IMR-90 (cell line): ENCODE results near the gene CIT. TPM values are rescaled to one million over a fixed set of nuclear protein-coding genes. Genes with fewer than 3 reads are reported as not detected.

Experiments
- ATAC-seq: fragments of 200-7000 bp; cut with Tn5 transposase; 2 replicates; pipeline ENCODE4 v1.9.1; 2020; ENCODE audit warnings: low read depth, mild to moderate bottlenecking, moderate library complexity
- BruUV-seq: library from RNA; stranded (reverse); fragments of 400-500 nt; replicated peaks from 2 replicates; lab custom pipeline; 2021; lab: Mats Ljungman, UMichigan
- CTCF ChIA-PET: fragments of 300-600 bp; formaldehyde crosslinking; extraction: SDS; loops from one replicate; lab custom pipeline; 2021; ENCODE audit warnings: antibody characterized with exemption; lab: Yijun Ruan, JAX
- POLR2A ChIA-PET: fragments of 300-600 bp; sonication (Branson Sonifier 250); formaldehyde crosslinking; loops from one replicate; lab custom pipeline; 2022; ENCODE audit warnings: antibody characterized with exemption; ENCODE audit not compliant: unreplicated experiment; lab: Charles Lee
- DNase-seq: peaks from one replicate; pipeline ENCODE4 v3.0.0; 2013
- H2AFZ ChIP-seq: replicated peaks from 2 replicates; pipeline ENCODE3; 2013; ENCODE audit warnings: low read length, mild to moderate bottlenecking; ENCODE audit not compliant: poor library complexity
- H2AK5ac ChIP-seq: 2 replicates; pipeline ENCODE4 v1.6.1; 2013; ENCODE audit warnings: low read depth, low read length, inconsistent platforms
- H2AK9ac ChIP-seq: replicated peaks from 2 replicates; pipeline ENCODE3; 2013; ENCODE audit warnings: mild to moderate bottlenecking, low read depth, low read length, moderate library complexity; ENCODE audit not compliant: poor library complexity
- H2BK120ac ChIP-seq: 2 replicates; pipeline ENCODE4 v1.6.1; 2013; ENCODE audit warnings: low read depth, low read length, inconsistent platforms
- H2BK15ac ChIP-seq: 3 replicates; pipeline ENCODE4 v1.6.1; 2013; ENCODE audit warnings: low read depth, low read length, inconsistent platforms
- H2BK20ac ChIP-seq: 2 replicates; pipeline ENCODE4 v1.6.1; 2013; ENCODE audit warnings: low read depth, mild to moderate bottlenecking, inconsistent platforms, low read length, moderate library complexity
- H2BK5ac ChIP-seq: 2 replicates; pipeline ENCODE4 v1.6.1; 2013; ENCODE audit warnings: mild to moderate bottlenecking, low read depth, low read length, inconsistent platforms; ENCODE audit not compliant: poor library complexity, severe bottlenecking
- H3K14ac ChIP-seq: replicated peaks from 2 replicates; pipeline ENCODE4 v1.6.1; 2013; ENCODE audit warnings: low read depth, low read length, inconsistent platforms
- H3K18ac ChIP-seq: 2 replicates; pipeline ENCODE4 v1.6.1; 2013; ENCODE audit warnings: low read depth, low read length, control low read depth
- H3K23ac ChIP-seq: 2 replicates; pipeline ENCODE4 v1.6.1; 2013; ENCODE audit warnings: low read depth, low read length, inconsistent platforms
- H3K27ac ChIP-seq: 2 replicates; pipeline ENCODE4 v1.5.1; 2013; ENCODE audit warnings: mild to moderate bottlenecking, control low read depth, low read length; ENCODE audit not compliant: insufficient read depth
- H3K27me3 ChIP-seq: 2 replicates; pipeline ENCODE4 v1.6.1; 2013; ENCODE audit warnings: low read length; ENCODE audit not compliant: control insufficient read depth, insufficient read depth
- H3K36me3 ChIP-seq: 2 replicates; pipeline ENCODE4 v1.6.1; 2013; ENCODE audit warnings: low read length, mixed read lengths; ENCODE audit not compliant: control insufficient read depth, insufficient read depth
- H3K4ac ChIP-seq: 2 replicates; pipeline ENCODE4 v1.6.1; 2013; ENCODE audit warnings: low read depth, low read length, inconsistent platforms
- H3K4me1 ChIP-seq: 2 replicates; pipeline ENCODE4 v1.6.1; 2013; ENCODE audit warnings: low read length, mixed read lengths; ENCODE audit not compliant: control insufficient read depth, insufficient read depth
- H3K4me2 ChIP-seq: 2 replicates; pipeline ENCODE4 v1.6.1; 2013; ENCODE audit warnings: low read depth, mild to moderate bottlenecking, control low read depth, low read length, moderate library complexity
- H3K4me3 ChIP-seq: 2 replicates; pipeline ENCODE4 v1.5.1; 2013; ENCODE audit warnings: low read depth, mild to moderate bottlenecking, control low read depth, low read length, moderate library complexity; ENCODE audit not compliant: insufficient read depth
- H3K56ac ChIP-seq: 2 replicates; pipeline ENCODE4 v1.6.1; 2013; ENCODE audit warnings: low read length, inconsistent platforms; ENCODE audit not compliant: insufficient read depth; ENCODE audit errors: extremely low read depth
- H3K79me1 ChIP-seq, 2 experiments: 2 replicates each; pipeline ENCODE4 v1.6.1; 2013; ENCODE audit warnings: low read length in 2 of 2, inconsistent platforms in 1 of 2, low read depth in 1 of 2
- H3K9ac ChIP-seq: 2 replicates; pipeline ENCODE4 v1.6.1; 2013; ENCODE audit warnings: low read depth, low read length, control low read depth
- H3K9me1 ChIP-seq: 2 replicates; pipeline ENCODE4 v1.6.1; 2013; ENCODE audit warnings: low read length, inconsistent platforms; ENCODE audit not compliant: insufficient read depth
- H3K9me3 ChIP-seq: 2 replicates; pipeline ENCODE4 v1.6.1; 2013; ENCODE audit warnings: low read length; ENCODE audit not compliant: control insufficient read depth, insufficient read depth
- H4K20me1 ChIP-seq: 2 replicates; pipeline ENCODE4 v1.6.1; 2013; ENCODE audit warnings: low read length, inconsistent platforms; ENCODE audit not compliant: insufficient read depth
- H4K5ac ChIP-seq: 2 replicates; pipeline ENCODE4 v1.6.1; 2013; ENCODE audit warnings: mild to moderate bottlenecking, low read depth, low read length, control low read depth
- H4K8ac ChIP-seq, 2 experiments: 2 replicates each; pipeline ENCODE4 v1.6.1; 2013; ENCODE audit warnings: low read depth in 2 of 2, low read length in 2 of 2, control low read depth in 1 of 2, inconsistent platforms in 1 of 2
- H4K91ac ChIP-seq: 2 replicates; pipeline ENCODE4 v1.6.1; 2013; ENCODE audit warnings: low read depth, low read length, inconsistent platforms; ENCODE audit not compliant: insufficient read depth
- CEBPB ChIP-seq: IDR thresholded peaks from 2 replicates; pipeline ENCODE4 v1.6.1; 2012; ENCODE audit warnings: low read depth, low read length, improper control_type of control experiment
- CHD1 ChIP-seq: IDR thresholded peaks from 2 replicates; pipeline ENCODE4 v1.6.1; 2012; ENCODE audit warnings: low read depth, low read length, improper control_type of control experiment
- CTCF ChIP-seq: conservative IDR thresholded peaks from 2 replicates; pipeline ENCODE4 v1.5.1; 2012; ENCODE audit warnings: mild to moderate bottlenecking, low read depth, low read length, improper control_type of control experiment
- ELK1 ChIP-seq: fragments of 150-350 bp; IDR thresholded peaks from 2 replicates; pipeline ENCODE4 v1.6.1; 2016; ENCODE audit warnings: low read depth, mild to moderate bottlenecking, low read length, moderate library complexity, borderline replicate concordance
- MXI1 ChIP-seq: IDR thresholded peaks from 2 replicates; pipeline ENCODE4 v1.6.1; 2012; ENCODE audit warnings: low read depth, mild to moderate bottlenecking, low read length, moderate library complexity, borderline replicate concordance
- SMC3 ChIP-seq: fragments of 150-350 bp; IDR thresholded peaks from 2 replicates; pipeline ENCODE4 v1.6.1; 2016; ENCODE audit warnings: low read depth, mild to moderate bottlenecking, antibody characterized with exemption, low read length, moderate library complexity
- USF2 ChIP-seq: fragments of 150-350 bp; IDR thresholded peaks from 2 replicates; pipeline ENCODE4 v1.6.1; 2017; ENCODE audit warnings: mild to moderate bottlenecking, antibody characterized with exemption, low read length, low read depth
- WGBS, 2 experiments: methylation state at CpG; one replicate each; pipeline versions ENCODE4 v1.1.5 to v1.1.7; 2013; ENCODE audit warnings: missing lambda C conversion rate in 2 of 2; ENCODE audit not compliant: insufficient read length in 1 of 2; ENCODE audit errors: extremely low coverage in 2 of 2; 5-methylcytosine and 5-hydroxymethylcytosine counted together
- dilution Hi-C: fragments of 300-500 bp; cut with HindIII; formaldehyde crosslinking; loops from one replicate; pipeline ENCODE4 v1.14.3; 2018; ENCODE audit warnings: low sequenced_read_pairs; ENCODE audit not compliant: unreplicated experiment
- in situ Hi-C: fragments of 300-500 bp; cut with MboI; formaldehyde crosslinking; loops from 3 replicates; pipeline ENCODE4 v1.14.3; 2019; ENCODE audit warnings: low sequenced_read_pairs, inconsistent platforms, mixed read lengths
- intact Hi-C: fragments of 100-400 bp; cut with micrococcal nuclease; formaldehyde crosslinking; loops from 2 replicates; pipeline ENCODE4 v1.10.0; 2022
- polyA plus RNA-seq, 3 experiments: library from polyadenylated mRNA; depleted of rRNA; stranded (reverse); fragments of >200 nt; gene quantifications; 2 replicates each; pipeline ENCODE4 v1.2.3, GENCODE V29; 2012; ENCODE audit warnings: low replicate concordance in 1 of 3
- total RNA-seq: library from RNA; depleted of rRNA; stranded (reverse); fragments of >200 nt; gene quantifications from 2 replicates; pipeline ENCODE4 v1.2.3, GENCODE V29; 2012

Gene CIT
- total and polyA plus RNA-seq, 2 of the 4 experiments (the other 2 are of a cell fraction): 13.1 to 21.0 TPM

- H3K4ac ChIP-seq: no peak overlapping the region
- H3K9me3 ChIP-seq: no peaks in the 10 kb centered on the region
- peaks cover 5% of the 10 kb centered on the region; the same call in 1 of the 2 replicates for H3K9me1 ChIP-seq
- ATAC-seq (no peak), DNase-seq (no peak)
- no peaks in the 10 kb centered on the region for H3K27me3 ChIP-seq
- peaks cover 37% of the 10 kb centered on the region for H3K36me3 ChIP-seq
- H2BK15ac ChIP-seq: no peak overlapping the region
- no peak overlapping the region for H3K9ac ChIP-seq
- H3K23ac ChIP-seq: no peak overlapping the region
- H3K56ac ChIP-seq: no peak overlapping the region
- H3K18ac ChIP-seq: no peak overlapping the region
- H3K4me2 ChIP-seq: no peak overlapping the region
- H3K4me1 ChIP-seq: no peaks in the 10 kb centered on the region
- intact Hi-C loops (no loop called here), dilution Hi-C loops (no loop called here), in situ Hi-C loops (no loop called here)
- H3K79me1 ChIP-seq: no peaks in the 10 kb centered on the region
- no peak overlapping the region for H2AK5ac ChIP-seq
- H3K27ac ChIP-seq: no peak overlapping the region
- no peak overlapping the region for H2BK20ac ChIP-seq
- no peak overlapping the region for H4K91ac ChIP-seq
- H2AK9ac ChIP-seq: no peak overlapping the region
- H2BK120ac ChIP-seq: no peak overlapping the region
- no peak overlapping the region for H4K5ac ChIP-seq
- CTCF ChIA-PET: interaction anchor here (1.9 kb wide), 1 partner anchor 15 kb away, joined by 4 read pairs; the partner anchor contains the start of gene PRKAB1
- H4K8ac ChIP-seq: no peak overlapping the region
- TF ChIP-seq MXI1 (no peak), SMC3 (no peak), USF2 (no peak), CTCF (no peak), CHD1 (no peak), CEBPB (no peak), ELK1 (no peak)
- BruUV-seq: no TSS peak
- WGBS, 2 experiments: no CpG with 5 or more reads among the region's 3 CpGs
- no peak overlapping the region for H3K4me3 ChIP-seq
- no peak overlapping the region for H3K14ac ChIP-seq
- POLR2A ChIA-PET: no interaction called here
- H4K20me1 ChIP-seq: no peaks in the 10 kb centered on the region
- H2BK5ac ChIP-seq: no peak overlapping the region
- H2AFZ ChIP-seq: no peak overlapping the region
Observed at GRCh38 chr12:119682639-119683252, 194.4 kb downstream of the CIT start.
